NCI-H187 treated with DMSO at 0.1 percent for 48 hours (cell line): ENCODE measurements around the gene LSM3.

Experiments used
- DNase-seq: peaks from one replicate; lab custom pipeline; 2025; lab: John Stamatoyannopoulos, UW

Gene LSM3

DNA sequence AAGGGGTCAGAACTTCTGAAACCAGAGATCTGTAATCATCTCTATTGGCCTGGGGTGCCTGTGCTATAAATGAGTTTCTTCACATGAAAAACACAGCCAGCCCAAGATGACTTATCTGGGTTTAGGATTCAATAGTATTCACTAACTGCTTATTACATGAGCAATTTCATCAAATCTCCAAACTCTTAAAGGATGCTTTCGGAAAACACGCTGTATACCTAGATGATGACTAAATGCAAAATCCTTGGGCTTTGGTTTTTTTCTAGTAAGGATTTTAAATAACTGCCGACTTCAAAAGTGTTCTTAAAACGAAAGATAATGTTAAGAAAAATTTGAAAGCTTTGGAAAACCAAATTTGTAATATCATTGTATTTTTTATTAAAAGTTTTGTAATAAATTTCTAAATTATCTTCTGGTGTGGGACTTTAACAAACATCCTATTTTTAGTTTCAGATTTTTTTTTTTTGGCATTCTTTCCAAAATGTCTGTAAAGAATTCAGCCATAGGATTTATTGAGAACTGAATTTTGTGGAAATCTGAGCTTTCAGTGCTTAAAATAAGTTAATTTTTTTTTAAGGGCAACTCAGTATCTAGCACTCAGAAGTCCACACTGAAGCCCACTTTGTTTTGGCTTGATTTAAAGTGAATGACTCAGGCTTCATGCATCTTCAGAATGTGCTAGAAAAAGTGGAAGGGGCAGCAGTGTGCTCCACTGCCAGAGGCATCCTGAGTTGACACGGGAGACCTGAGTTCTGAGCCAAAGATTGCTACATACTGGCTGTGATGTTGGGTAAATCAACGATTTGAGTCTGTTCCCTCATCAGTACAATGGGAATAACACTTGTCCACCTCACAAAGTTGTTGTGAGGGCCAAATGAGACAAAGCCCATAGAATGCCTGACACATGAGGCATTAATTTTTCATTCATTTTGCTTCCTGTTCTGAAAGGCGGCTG lies 35.1 kb upstream of the LSM3 start:
- no peak for DNase-seq

DNA sequence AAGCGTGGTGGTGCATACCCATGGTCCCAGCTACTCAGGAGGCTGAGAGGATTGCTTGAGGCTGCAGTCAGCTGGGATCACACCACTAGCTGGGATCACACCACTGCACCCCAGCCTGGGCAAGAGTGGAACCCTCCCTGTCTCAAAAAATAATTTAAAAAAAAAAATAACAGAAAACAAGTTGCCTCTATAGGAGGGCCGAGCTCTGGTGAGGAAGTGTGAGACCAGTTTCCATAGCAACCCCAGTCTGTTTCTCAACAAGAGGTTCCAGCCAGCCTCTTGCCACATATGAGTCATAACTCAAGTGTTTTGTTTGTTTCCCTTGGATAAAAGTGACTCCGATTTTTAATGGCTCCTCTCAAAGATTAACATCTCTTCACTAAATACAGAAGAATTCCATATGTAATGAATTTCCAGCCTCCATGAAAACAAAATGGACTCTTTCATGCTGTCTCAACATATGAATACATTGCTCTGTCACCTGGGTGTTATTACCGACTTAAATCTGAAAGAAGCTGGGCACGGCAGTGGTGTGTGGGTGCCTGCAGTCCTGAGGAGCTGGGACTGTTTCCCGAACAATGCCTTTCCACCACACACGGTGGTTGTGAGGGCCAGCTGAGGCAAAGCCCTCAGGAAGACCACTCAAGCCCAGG lies 34.1 kb upstream of the LSM3 start:
- peak; percentile 26 for DNase-seq

DNA sequence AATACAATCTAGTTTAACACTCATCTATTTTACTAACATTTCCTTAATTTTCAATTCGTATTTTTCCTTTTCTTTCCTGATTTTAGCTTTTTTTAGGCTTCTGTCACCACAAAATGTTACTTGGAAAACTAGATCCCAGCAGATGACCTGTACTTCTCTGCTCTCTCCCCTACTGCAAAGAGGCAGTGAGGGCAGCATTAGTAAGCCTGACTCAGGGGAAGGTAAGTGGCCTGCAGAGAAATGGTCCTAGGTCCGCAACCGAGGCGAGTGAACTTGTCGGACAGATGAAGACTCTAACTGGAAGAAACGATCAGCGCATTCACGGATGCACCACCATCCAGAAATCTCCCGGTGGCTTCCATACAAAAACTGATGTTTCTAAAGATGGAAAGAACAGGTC lies 33.4 kb upstream of the LSM3 start:
- DNase-seq: no peak

DNA sequence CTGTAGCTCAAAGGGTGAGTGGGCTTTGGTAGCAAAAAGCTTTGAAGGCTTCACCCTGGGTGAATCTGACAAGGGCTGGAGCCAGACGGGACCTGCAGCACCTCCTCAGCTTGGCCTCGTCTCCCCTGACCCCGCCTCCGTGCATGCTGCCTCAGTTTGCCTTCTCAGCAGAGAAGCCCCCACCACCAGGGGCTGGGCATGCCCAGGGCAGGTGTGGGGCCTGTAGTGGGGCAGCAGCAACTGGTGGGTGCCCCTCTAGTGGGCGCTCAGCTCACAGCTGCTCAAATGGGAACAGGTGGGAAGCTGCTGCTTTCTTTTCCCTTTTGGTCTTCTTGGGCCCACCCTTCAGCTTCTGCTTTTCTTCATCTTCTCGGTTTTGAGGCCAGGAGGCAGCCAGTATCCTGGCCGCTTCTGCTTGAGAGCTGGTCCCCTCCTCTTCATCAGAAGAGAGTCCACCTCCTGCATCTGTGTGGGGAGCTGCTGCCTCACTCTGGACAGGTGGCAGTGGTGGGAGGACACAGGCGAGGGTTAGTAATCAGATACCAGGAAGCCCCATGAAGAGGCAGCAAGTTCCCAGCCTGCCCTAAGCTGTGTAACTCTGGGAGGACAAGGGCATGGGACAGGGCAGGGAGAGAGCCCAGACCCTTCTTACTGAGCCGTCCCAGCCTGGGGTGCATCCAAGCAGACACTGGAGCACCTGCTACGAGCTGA lies 32.8 kb upstream of the LSM3 start:
- no peak for DNase-seq

DNA sequence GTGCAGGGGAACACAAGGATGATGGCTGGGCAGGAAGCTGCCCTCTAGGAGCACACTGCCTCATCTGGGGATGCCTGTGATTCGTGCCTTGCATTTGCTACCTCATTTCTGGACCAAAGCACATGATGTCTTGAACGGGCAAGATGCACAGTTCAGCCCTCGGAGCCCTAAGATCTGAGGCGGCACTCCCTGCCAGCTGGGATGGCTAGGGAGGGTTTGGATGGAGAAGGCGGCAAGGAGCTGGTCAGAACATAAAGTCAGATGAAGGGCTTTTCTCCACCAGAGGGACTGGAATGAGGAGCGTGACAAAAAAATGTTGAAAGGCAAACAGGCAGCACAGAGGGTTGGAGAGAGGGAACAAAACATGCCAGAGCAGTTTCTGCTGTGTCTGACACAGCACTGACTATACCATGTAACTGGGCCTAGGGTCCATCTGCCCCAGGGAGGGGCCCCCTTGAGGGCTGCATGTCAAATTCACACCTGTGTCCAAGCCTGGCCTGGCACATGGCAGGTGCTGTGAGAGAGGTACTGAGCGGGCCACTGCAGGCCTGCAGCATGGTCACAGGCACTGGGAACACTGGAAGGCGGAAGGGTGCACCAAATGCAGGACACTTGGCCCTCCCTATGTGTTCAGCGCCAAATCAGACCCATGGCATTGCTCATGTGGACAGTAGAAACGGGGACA lies 32.1 kb upstream of the LSM3 start:
- no peak for DNase-seq

DNA sequence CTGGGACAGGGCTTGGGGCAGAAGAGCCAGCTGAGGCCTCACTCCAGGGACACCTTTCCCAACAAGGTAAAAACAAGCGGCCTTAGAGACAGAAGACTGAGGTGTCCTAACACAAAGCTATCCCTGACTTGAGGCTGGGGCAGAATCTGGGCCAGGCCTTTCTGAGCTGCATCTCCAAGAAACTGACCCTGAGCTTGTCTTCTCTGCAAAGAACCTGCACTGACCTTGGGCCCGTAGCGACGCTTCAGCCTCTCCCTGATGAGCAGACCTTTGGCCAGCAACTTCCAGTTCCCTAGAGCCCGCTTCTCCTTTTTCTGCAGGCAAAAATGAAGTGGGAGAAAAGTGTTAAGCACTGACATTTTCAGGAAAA lies 31.6 kb upstream of the LSM3 start:
- DNase-seq: no peak

DNA sequence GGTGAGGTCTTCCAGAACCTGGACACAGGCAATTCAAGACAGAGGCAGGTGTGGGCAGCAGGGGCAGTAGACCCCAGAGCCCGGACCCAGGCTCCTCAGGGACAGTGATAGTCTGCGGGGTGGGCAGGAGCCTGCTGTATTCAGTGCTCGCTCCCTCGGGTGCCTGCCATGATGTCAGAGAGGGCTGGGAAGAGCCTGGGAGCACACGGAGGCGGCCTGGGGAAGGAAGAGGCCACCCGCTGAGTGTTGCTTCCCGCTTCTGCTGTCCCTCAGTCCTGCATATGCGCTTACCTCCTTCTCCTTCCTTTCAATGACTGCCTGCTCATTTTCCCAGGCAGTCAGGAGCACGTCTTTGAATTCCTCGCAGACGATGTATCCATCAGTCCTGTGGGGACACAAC lies 31.0 kb upstream of the LSM3 start:
- no peak for DNase-seq

DNA sequence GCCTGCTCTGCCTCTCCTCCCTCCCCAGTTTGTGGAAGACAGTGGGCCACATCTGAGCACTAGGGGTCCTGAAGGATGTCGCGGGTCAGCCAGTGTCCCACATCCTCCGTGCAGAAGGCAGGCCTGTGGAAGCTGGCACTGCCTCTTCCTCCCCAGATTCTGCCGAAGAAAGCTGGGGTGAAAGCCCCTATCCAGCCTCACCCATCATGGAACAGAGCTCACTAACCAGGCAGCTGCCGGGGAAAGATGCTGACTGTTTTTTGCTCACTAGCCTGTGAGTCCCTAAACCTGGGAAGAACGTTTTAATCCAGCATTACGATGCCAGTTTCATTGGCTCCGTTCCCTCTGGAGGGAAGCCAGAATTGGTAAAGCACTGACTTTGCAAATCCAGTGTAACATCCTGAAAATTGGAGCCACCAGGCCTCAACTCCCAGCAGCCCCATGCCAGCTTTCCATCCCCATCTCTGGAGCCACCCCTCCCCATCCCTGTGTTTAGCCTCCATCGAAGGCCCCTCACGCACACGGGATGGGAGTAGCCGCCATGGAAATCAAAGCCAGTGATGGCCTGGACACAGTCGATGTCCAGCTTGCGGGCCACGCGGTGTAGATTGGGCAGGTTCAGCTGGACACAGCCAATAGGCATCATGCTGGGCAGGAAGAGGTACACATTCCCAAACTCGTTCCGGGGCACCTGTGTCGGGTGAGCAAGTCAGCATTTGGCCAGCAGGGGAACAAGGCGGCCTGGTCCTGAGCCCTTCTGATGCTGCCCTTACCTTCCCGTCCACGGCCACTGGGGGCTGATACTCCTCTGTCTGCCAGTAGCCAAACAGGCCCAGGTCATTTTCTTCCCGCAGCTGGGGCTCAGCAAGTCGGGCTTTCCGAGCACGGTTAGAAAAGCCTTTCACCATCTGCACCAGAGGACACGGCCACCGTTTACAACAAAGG lies 30.3 kb upstream of the LSM3 start:
- DNase-seq: no peak

- no peak for DNase-seq
Measured at GRCh38 chr3:14150078-14150477, 28.5 kb upstream of the LSM3 start.

DNA sequence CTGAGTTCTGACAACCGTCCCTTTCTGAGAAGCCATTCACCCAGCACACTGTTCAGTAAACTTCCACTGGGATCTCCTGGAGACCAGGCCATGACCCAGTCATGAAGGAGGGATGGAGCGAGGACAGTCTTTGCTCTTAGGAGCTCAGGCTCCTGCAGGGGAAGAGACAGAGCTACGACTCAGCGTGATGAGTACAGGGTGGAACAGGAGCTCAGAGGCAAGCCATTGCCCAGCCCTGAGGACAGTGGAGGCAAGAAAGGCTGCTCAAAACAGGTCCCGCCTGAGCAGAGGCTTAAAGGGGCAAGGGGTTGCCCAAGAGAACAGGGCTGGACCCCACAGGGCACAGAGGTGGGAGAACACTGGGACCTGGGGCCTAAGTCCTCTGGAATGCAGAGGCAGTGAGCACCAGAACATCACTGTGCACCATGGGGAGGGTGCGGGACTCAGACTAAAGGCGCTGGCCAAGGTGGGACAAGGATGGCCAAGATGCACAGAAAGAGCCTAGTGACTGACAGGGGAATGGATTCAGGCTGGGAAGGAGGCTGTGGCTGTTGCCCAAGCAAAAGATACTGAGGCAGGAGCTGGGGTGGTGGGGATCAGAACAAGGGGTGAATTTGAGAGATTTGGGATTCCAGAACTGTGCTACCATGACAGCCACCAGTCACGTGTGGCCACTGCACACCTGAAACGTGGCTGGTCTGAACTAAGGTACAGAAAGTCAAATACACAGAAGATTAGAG lies 28.0 kb upstream of the LSM3 start:
- DNase-seq: no peak

GRCh38 chr3:14151471-14152083 lies 27.0 kb upstream of the LSM3 start:
- DNase-seq: no peak

- no peak for DNase-seq
Measured at GRCh38 chr3:14152233-14152962, 26.2 kb upstream of the LSM3 start.

- no peak for DNase-seq
Measured at GRCh38 chr3:14152963-14153355, 25.7 kb upstream of the LSM3 start.

DNA sequence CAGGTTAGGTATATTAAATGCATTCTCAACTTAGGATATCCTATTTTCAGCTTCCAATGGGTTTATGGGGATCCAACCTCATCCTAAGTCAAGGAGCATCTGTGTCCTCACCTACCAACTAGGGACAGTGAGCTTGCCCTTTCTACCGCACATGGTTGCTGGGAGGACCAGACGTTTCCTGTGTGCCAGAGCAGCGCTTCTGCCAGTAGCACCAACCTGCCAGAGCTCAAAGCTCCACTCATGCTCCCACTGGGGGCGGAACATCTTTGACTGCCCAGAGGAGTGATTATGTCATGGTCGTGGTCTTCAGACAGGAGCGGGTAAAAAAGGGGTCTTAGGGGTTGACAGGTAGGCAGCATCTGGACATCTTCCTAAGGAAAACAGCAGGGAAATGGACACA lies 25.0 kb upstream of the LSM3 start:
- DNase-seq: no peak

GRCh38 chr3:14154276-14154675 lies 24.3 kb upstream of the LSM3 start:
- no peak for DNase-seq

GRCh38 chr3:14154895-14155440 lies 23.6 kb upstream of the LSM3 start:
- no peak for DNase-seq

- DNase-seq: no peak
Measured at GRCh38 chr3:14156201-14156600, 22.4 kb upstream of the LSM3 start.

DNA sequence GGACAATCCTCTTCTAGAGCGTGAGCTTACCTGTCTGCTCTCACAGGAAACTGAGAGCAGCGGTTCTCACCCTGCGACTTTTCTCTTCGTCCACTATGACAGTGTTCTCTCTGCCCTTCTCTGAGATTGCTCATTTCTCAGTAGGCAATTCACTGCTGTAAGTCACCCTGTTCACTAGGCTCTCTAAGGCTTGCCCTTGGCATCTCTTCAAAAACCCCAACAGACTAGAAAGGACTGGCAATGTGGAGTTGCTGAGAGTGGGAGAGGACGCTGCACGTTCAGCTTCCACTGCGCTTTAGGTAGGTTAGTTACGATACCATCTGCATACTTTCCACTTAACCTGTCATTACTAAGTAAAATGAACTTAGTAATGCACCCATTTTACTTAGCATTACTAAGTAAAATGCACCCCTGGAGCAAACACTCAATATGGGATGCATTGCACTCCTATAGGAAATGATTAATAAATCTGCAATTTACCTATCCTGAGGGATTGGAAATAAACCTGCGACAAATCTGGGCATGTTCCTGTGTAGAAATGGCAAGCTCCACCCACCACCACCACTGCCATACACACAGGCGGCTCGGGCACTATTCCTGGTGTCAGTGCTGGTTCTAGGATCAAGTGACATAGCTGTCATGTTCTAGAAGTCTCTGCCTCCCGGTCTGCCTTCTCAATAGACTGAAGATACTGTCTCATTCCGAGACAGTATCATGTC lies 21.6 kb upstream of the LSM3 start:
- no peak for DNase-seq
